BJ (cell line): Measurements from ENCODE around the gene ARHGEF28. TPM values are rescaled to one million over a fixed set of nuclear protein-coding genes. Genes with fewer than 3 reads are reported as not detected.

ENCODE experiments used
- CTCF ChIA-PET: fragments of 350-600 bp; formaldehyde crosslinking; extraction: SDS; loops from one replicate; lab custom pipeline; 2021; ENCODE audit warnings: antibody characterized with exemption, inconsistent platforms; lab: Yijun Ruan, JAX
- POLR2A ChIA-PET: fragments of 300-600 bp; sonication (Branson Sonifier 250); formaldehyde crosslinking; extraction: SDS; loops from one replicate; lab custom pipeline; 2021; ENCODE audit warnings: antibody characterized with exemption; lab: Charles Lee
- DNase-seq: peaks from one replicate; pipeline ENCODE4 v3.0.0-alpha.2; 2011; ENCODE audit warnings: low read depth
- H3K27me3 ChIP-seq: 2 replicates; pipeline ENCODE4 v1.6.0; 2011; ENCODE audit warnings: low read length; ENCODE audit not compliant: control insufficient read depth, insufficient read depth
- H3K36me3 ChIP-seq: 2 replicates; pipeline ENCODE4 v1.5.1; 2011; ENCODE audit warnings: low read length; ENCODE audit not compliant: control insufficient read depth, insufficient read depth
- H3K4me3 ChIP-seq: 2 replicates; pipeline ENCODE4 v1.5.1; 2011; ENCODE audit warnings: low read depth, mild to moderate bottlenecking, control low read depth, low read length
- polyA plus RNA-seq: library from polyadenylated mRNA; depleted of rRNA; stranded (reverse); fragments of >200 nt; gene quantifications from 2 replicates; pipeline ENCODE4 v1.2.3, GENCODE V29; 2011
- TF ChIP-seq, protein P1 (sequence below): IDR thresholded peaks from 2 replicates; pipeline ENCODE4 v1.5.1; 2011; ENCODE audit warnings: low read depth, mild to moderate bottlenecking, control low read depth, inconsistent platforms, low read length, moderate library complexity; ENCODE audit not compliant: insufficient read depth

The ARHGEF28 gene
- polyA plus RNA-seq, 1 experiment = 2.8 TPM

DNA sequence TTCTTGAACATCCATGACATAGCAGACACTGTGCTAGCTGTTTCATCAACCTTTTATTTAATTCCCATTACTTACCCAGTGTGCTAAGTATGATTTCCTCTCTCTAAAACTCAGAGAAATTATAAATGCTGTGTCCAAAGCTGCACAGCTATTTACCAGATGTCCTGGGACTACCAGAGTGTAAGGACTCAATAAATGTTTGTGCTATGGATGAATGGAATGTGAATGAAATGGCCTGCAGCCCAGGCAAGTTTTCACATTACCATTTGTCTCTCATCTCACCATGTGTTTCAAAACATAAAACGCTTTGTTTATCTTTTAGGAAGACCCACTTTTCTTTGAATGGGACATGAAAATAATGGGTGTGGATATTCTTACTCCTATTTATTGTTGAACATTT, 96.2 kb downstream of the ARHGEF28 start:
- TF ChIP-seq, protein P1, sequence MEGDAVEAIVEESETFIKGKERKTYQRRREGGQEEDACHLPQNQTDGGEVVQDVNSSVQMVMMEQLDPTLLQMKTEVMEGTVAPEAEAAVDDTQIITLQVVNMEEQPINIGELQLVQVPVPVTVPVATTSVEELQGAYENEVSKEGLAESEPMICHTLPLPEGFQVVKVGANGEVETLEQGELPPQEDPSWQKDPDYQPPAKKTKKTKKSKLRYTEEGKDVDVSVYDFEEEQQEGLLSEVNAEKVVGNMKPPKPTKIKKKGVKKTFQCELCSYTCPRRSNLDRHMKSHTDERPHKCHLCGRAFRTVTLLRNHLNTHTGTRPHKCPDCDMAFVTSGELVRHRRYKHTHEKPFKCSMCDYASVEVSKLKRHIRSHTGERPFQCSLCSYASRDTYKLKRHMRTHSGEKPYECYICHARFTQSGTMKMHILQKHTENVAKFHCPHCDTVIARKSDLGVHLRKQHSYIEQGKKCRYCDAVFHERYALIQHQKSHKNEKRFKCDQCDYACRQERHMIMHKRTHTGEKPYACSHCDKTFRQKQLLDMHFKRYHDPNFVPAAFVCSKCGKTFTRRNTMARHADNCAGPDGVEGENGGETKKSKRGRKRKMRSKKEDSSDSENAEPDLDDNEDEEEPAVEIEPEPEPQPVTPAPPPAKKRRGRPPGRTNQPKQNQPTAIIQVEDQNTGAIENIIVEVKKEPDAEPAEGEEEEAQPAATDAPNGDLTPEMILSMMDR = no peak
- peak; percentile 35 for DNase-seq
- H3K27me3 ChIP-seq = no peaks in the 10 kb centered on the region
- CTCF ChIA-PET = interaction anchor here (1.0 to 2.1 kb wide), 3 partner anchors 15 to 132 kb away, joined by 3 to 9 read pairs (median 6); no protein-coding TSS in a partner anchor
- no peaks in the 10 kb centered on the region for H3K36me3 ChIP-seq
- POLR2A ChIA-PET = no interaction called here
- no peak overlapping the region for H3K4me3 ChIP-seq

DNA sequence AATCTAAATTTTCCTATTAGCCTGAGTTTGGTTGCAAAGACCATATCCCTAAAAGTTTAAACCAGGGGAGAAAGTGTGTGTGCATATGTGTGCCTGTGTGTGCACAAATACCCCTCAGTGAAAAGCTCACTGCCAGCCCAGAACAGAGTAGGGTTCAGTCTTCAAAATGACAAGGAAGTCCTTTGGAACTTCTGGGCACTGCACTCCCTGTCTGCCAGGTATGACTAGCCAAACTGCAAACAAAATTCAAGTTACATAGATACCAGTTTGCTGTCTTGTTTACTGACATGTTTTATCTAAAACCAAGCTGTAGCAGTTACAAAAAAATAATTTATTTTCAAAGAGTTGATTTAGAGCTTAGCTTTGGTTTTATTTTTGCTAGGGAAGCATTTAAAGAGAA, 100.1 kb downstream of the ARHGEF28 start:
- DNase-seq = no peak
- Histone ChIP-seq H3K4me3 (no peak overlapping the region), H3K27me3 (no peaks in the 10 kb centered on the region), H3K36me3 (no peaks in the 10 kb centered on the region)
- POLR2A ChIA-PET = no interaction called here
- TF ChIP-seq, protein P1 = no peak
- CTCF ChIA-PET = no interaction called here

DNA sequence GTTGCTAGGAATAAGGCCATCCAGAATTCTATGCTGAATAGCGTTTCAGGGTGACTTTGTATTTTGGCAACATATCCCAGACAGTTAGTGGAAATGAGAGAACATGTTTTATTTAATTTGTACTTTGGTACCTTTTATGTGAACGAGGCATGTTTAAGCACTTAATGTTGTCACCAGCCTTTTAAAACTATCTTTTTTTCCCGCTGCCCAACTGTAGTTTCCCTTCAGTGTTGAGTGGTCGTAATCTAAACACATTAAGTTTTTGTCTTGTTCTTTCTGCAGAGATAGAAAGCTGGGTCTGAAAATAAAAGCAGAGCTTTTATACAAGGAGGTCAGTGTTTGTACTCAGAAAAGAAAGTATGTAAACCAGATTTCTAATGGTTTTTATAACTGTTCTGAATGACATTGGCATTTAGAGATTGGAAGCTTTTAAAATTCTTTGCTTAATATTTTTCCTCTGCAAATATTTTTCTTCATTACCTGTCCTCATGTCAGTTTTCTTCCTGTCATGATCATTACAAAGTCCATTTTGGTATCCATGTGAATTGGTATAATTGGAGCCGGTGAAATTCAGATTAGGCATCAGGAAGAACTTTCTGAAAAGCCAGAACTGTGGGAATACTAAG, 100.7 kb downstream of the ARHGEF28 start:
- no peak for DNase-seq
- H3K36me3 ChIP-seq = no peaks in the 10 kb centered on the region
- CTCF ChIA-PET = interaction anchor here (1.2 kb wide), 1 partner anchor 34 kb away, joined by 3 read pairs; no protein-coding TSS in a partner anchor
- POLR2A ChIA-PET = interaction anchor here (0.6 kb wide), 1 partner anchor 146 kb away, joined by 3 read pairs; no protein-coding TSS in a partner anchor
- no peak overlapping the region for H3K4me3 ChIP-seq
- TF ChIP-seq, protein P1 = no peak
- H3K27me3 ChIP-seq = no peaks in the 10 kb centered on the region

DNA sequence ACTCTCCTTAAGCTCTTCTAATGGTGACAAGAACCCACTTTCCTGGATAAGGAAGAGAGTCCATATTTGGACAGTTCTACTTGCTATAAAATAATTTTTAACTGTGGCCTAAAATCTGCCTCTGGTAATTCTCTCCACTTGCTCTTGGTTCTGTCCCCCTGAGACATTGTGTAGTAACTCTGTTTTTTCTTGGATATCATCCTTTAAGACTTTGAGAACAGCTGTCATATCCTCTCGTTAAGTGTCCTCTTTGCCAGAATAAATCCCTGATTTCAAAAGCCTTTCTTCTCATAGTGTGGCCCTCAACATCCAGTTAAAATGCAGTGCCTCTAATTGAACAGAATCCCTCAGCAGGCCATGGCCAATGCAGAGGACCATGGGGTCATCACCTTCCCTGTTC, 101.5 kb downstream of the ARHGEF28 start:
- Histone ChIP-seq H3K4me3 (no peak overlapping the region), H3K27me3 (no peaks in the 10 kb centered on the region), H3K36me3 (no peaks in the 10 kb centered on the region)
- TF ChIP-seq, protein P1 = no peak
- POLR2A ChIA-PET = no interaction called here
- no peak for DNase-seq
- CTCF ChIA-PET = interaction anchor here (1.2 kb wide), 1 partner anchor 34 kb away, joined by 3 read pairs; no protein-coding TSS in a partner anchor

DNA sequence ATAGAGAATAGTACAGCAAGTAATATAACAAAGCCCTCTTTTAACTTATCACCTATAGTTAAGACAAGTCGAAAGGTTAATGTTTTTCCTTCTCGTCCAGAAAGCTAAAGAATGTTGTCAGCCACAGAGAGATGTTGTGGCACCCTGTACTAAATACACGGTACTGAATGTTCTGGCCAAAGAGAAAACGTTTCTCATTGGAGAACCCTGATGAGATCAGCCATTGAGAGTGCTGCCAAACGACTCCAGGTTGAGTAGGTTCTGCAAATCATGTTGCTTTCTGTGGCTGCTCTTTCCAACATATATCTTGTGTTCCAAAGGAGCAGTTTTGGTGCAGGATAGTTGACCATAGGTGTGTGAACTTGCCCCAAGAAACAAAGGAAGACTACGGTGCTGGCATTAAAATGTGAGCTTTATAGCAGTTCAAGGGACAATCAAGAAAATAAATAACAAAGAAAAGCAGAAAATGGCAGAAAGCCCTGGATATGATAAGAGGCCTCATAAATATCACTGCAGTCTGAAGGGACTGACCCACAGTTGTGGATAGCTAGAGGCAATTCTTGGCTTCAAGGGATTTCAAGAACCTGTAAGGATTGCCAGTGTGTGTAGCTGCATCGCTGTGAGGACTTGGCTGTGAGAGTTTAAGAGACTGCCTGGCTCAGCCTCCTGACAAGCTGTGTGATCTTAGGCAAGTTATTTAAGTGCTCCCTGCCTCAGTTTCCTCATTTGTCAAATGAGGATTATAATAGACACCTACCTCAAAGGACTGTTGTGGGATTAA, 102.7 kb downstream of the ARHGEF28 start:
- DNase-seq = no peak
- TF ChIP-seq, protein P1 = no peak
- Histone ChIP-seq H3K36me3 (no peaks in the 10 kb centered on the region), H3K4me3 (no peak overlapping the region), H3K27me3 (no peaks in the 10 kb centered on the region)
- POLR2A ChIA-PET = no interaction called here
- CTCF ChIA-PET = no interaction called here
